ENCODE data around the gene CSNK1D.

DNA sequence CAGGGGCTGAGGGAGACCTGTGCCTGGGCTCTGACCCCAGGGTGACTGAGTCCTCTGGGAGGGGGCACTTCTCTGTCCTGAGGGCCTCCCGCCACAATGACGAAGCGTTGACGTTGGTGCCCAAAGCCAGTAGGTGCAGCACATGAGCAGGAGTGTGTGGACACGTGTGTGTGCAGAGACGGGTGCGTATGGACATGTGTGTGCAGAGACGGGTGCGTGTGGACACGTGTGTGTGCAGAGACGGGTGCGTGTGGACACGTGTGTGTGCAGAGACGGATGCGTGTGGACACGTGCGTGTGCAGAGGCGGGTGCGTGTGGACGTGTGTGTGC lies 44.6 kb upstream of the CSNK1D start:
- TF ChIP-seq EZH2 (IDR thresholded peaks at IDR 0.05; ENCODE audit: low read depth, unreplicated experiment) (no peak), CREB1 (CRISPR knock-in tag; IDR thresholded peaks at IDR 0.05; ENCODE audit: low read depth) (no peak), NANOG (IDR thresholded peaks at IDR 0.05; ENCODE audit: borderline replicate concordance) (no peak), POLR2AphosphoS5 (IDR thresholded peaks at IDR 0.05; ENCODE audit: low read depth) (no peak), REST (IDR thresholded peaks at IDR 0.05; ENCODE audit: unreplicated experiment) (no peak), ZNF114 (CRISPR knock-in tag; IDR thresholded peaks at IDR 0.05) (no peak), JUNB (IDR thresholded peaks at IDR 0.05; ENCODE audit: unreplicated experiment) (no peak)
- TF ChIP-seq, protein P1, sequence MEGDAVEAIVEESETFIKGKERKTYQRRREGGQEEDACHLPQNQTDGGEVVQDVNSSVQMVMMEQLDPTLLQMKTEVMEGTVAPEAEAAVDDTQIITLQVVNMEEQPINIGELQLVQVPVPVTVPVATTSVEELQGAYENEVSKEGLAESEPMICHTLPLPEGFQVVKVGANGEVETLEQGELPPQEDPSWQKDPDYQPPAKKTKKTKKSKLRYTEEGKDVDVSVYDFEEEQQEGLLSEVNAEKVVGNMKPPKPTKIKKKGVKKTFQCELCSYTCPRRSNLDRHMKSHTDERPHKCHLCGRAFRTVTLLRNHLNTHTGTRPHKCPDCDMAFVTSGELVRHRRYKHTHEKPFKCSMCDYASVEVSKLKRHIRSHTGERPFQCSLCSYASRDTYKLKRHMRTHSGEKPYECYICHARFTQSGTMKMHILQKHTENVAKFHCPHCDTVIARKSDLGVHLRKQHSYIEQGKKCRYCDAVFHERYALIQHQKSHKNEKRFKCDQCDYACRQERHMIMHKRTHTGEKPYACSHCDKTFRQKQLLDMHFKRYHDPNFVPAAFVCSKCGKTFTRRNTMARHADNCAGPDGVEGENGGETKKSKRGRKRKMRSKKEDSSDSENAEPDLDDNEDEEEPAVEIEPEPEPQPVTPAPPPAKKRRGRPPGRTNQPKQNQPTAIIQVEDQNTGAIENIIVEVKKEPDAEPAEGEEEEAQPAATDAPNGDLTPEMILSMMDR (conservative IDR thresholded peaks at IDR 0.05; ENCODE audit: low read depth in 2 of 2): no peak
